GM10248 (cell line): ENCODE results near the gene SCARB1.

Experiments
- CTCF ChIA-PET: fragments of 300-600 bp; sonication (Branson Sonifier 250); formaldehyde crosslinking; extraction: SDS; loops from one replicate; lab custom pipeline; 2021; ENCODE audit warnings: antibody characterized with exemption; lab: Yijun Ruan, JAX
- POLR2A ChIA-PET: fragments of 350-650 bp; sonication (Branson Sonifier 250); formaldehyde crosslinking; extraction: SDS; loops from one replicate; lab custom pipeline; 2020; ENCODE audit warnings: antibody characterized with exemption; lab: Yijun Ruan, JAX
- DNase-seq: peaks from one replicate; pipeline ENCODE4 v3.0.0; 2012; ENCODE audit errors: extremely low spot score
- CTCF ChIP-seq: IDR thresholded peaks from 2 replicates; pipeline ENCODE4 v1.5.1; 2012; ENCODE audit warnings: mild to moderate bottlenecking, low read depth; ENCODE audit errors: extremely low read depth, missing control alignments, control extremely low read depth

Gene SCARB1

GRCh38 chr12:124837249-124837897 is 26.3 kb downstream of the SCARB1 start:
- ChIA-PET POLR2A (interaction anchor here (0.9 kb wide), 1 partner anchor 25 kb away, joined by 3 read pairs; no protein-coding TSS in a partner anchor), CTCF (interaction anchor here (1.5 to 2.1 kb wide), 2 partner anchors 9 to 69 kb away, joined by 3 to 5 read pairs; no protein-coding TSS in a partner anchor)
- TF ChIP-seq CTCF = no peak
- no peak for DNase-seq

GRCh38 chr12:124836759-124837158 is 26.9 kb downstream of the SCARB1 start:
- DNase-seq = no peak
- POLR2A ChIA-PET = no interaction called here
- CTCF ChIA-PET = interaction anchor here (1.5 to 2.1 kb wide), 2 partner anchors 10 to 70 kb away, joined by 3 to 5 read pairs; no protein-coding TSS in a partner anchor
- no peak for TF ChIP-seq CTCF

- DNase-seq = no peak
- no peak for TF ChIP-seq CTCF
- POLR2A ChIA-PET = no interaction called here
- CTCF ChIA-PET = interaction anchor here (2.1 kb wide), 1 partner anchor 11 kb away, joined by 5 read pairs; no protein-coding TSS in a partner anchor
Observed at GRCh38 chr12:124835656-124836410, 27.8 kb downstream of the SCARB1 start.

- ChIA-PET POLR2A (no interaction called here), CTCF (no interaction called here)
- TF ChIP-seq CTCF = no peak
- no peak for DNase-seq
Observed at GRCh38 chr12:124834822-124835221, 28.8 kb downstream of the SCARB1 start.

GRCh38 chr12:124833693-124834122 is 30.0 kb downstream of the SCARB1 start:
- DNase-seq = no peak
- CTCF ChIA-PET = no interaction called here
- POLR2A ChIA-PET = no interaction called here
- no peak for TF ChIP-seq CTCF

- TF ChIP-seq CTCF = no peak
- DNase-seq = no peak
- ChIA-PET CTCF (interaction anchor here (0.7 kb wide), 1 partner anchor 17 kb away, joined by 3 read pairs; no protein-coding TSS in a partner anchor), POLR2A (interaction anchor here (0.6 kb wide), 1 partner anchor 59 kb away, joined by 7 read pairs; no protein-coding TSS in a partner anchor)
Observed at GRCh38 chr12:124832856-124833255, 30.8 kb downstream of the SCARB1 start.
